ENCODE data around the gene SKI.

The SKI gene

DNA sequence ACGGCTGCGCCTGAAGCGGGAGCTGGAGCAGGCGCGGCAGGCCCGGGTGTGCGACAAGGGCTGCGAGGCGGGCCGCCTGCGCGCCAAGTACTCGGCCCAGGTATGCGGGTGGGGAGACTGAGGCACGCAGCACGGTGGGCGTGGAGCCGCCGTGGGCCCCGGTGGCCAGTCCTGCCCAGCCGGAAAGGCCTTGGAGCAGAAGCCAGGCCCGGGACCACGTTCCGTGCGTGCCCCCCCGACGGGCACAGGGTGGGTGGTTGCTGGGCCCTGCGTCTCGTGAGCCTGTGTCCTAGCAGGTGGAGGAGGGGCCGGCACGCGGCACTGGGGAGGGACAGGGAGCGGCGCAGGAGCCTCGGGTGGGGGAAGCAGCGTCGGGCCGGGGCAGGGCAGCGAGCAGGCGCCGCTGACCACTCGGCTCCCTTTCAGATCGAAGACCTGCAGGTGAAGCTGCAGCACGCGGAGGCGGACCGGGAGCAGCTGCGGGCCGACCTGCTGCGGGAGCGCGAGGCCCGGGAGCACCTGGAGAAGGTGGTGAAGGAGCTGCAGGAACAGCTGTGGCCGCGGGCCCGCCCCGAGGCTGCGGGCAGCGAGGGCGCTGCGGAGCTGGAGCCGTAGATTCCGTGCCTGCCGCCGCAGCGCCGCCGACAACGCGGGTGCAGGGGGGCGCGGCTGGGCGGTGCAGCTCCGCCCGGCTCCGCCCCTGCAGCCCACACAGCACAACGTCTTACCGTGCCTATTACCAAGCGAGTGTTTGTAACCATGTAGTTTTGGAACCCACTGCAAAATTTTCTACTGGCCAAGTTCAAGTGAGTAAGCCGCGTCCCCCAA, 78.2 kb downstream of the SKI start:
- no peak for DNase-seq (ENCODE audit: low read depth in 2 of 2)

DNA sequence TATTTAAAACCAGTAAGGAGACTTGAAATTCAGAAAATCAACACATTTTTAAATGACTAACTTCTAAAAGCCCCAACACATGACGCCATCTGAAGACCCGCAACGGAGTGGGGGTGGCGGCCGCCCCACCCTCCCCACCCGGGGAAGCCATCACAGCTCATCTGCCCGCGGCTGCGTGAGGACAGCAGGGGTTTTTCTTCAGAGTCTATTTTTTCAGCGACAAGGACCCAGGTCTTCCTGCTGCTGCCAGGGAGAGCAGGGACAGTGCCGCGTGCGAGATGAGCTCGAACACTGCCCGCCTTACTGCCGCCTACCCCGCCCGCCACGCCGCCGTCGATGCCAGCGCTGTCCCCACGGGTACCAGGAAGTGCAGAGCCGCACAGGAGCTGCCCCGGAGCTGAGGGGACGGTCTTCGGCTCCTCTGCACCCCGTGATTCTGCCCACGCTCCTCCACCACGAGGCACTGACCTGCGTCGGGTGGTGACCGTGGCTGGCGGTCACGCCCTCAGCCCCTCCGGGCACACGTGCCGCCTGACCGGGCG, 79.0 kb downstream of the SKI start:
- no peak for DNase-seq (ENCODE audit: low read depth in 2 of 2)

DNA sequence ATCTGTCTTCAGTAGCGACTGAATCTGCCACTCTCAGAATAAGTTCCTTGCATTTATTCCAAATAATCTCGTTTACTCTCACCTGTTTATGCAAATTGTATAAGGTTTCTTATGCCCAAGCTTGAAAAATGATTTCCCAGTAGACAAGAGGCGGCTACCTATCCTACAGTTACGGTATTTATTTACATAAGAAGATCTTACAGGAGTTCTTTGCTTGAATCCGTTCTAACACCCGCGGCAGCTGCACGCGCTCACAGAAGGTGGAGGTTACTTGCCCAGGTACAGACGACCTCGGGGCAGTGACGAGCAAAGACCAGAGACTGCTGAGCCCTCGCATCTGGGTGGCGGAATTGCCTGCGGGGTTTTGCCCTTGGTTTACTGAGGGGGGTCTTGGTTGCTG, 79.9 kb downstream of the SKI start:
- no peak for DNase-seq (ENCODE audit: low read depth in 2 of 2)

DNA sequence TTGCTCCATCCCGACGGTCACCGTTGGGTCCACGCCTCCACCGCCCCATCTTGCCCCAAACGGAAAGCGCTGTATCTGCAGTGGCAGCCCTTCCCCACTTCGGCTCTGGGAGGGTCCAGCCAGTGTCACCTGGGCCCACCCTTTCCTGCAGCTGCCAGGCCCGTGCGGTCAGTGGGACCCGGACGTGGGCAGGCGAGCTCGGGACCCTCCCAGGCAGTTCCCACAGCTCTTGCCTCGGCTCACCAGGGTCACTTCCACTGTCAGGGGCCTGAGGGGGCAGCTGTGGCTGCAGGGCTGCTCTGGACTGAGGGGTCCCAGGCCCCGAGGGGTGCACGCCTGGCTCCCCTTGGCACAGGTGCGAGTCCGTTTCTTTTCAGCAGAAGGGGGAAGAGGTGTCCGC, 80.7 kb downstream of the SKI start:
- no peak for DNase-seq (ENCODE audit: low read depth in 2 of 2)

DNA sequence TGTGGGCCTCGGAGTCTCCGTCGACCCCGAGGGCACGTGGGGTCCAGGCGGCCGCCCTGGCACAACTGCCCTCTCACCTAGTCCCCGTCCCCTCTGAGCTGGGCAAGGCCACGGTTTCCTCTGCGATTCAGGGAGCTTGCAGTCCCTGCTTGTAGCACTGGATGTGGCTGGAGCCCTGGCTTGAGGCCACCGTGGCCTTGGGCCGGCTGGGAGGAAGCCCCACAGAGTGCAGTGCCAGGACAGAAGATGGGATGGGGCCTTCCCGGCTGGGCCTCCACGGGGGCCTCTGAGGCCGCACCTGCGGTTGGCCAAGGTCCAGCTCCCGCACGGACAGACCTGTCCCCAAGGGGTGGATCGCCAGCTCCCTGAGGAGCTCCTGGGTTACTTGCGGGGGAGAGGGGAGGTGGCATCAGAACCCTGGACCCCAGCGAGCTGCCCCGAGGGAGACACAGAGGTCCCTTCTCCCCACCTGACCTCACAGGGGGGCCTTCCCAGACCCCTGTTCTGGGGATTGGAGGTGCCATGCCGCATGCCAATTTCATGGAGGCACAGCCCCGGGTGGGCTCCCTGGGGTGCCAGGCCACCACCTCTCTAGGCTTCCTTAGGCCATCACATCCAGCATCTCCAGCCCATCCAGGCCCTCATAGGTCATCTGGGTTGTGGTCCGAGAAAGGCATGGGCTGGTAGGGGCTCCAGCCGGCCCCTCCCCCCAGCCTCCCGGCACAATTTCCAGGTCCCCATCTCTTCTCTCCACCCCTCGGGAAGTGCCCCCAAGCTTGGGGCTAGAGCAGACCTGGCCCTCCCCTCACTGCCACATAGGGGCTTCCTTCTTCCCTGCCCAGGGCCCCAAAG, 82.4 kb downstream of the SKI start:
- no peak for DNase-seq (ENCODE audit: low read depth in 2 of 2)

DNA sequence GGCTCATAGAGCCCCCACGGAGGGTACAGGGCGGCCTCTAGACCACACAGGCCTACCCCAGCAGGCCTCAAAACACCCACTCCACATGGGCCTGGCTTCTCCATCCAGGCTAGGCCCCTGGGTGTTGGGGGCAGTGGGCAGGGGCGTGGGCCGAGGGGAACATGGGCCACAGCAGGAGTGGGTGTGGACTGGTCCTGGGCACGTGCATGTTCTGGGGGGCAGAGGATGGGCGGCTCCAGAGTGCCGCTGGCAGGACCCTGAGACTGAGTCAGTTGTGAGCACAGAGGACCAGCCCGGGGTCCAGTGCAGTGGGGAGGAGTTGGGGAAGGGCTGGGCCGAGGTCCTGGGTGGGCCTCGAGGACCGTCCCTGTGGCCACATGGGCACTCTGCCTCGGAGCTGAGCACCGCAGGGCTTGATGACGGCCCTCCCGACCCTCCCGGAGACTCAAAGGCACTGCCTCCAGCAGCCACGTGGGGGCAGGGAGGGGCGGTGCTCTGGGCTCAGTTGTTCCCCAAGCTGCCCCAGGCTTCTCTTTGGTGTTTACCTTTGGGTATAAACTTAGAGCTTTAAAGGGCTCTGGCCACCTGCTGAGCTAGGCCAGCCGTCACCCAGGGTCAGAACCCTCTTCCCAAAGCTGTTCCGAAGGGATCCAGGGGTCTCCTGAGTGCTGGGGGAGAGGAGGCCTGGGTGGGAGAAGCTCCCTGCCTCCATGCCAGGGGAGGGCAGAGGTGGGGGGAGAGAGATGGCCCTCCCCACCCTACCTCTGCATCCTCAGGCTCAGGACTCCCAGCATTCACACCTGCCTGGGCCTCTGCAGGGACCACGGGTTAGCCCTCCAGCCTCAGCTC, 83.3 kb downstream of the SKI start:
- DNase-seq (ENCODE audit: low read depth in 2 of 2): peak; percentile 31 to 54

DNA sequence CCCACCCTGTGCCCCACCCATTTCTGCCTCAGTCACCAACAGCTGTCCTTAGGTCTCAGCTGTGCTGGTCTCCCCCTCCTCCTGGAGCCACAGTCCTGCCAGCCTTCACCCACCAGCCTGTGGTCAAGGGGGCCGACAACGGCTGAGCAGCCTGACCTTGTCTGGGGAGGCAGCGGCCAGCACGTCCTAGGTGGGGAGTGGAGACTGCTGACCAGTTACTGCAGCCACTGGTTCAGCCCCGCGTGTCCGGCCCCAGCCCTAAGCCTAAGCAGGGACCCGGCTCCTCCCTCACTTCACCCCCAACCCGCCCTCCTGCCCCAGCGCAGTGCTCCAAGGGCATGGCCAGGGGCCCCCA, 84.0 kb downstream of the SKI start:
- no peak for DNase-seq (ENCODE audit: low read depth in 2 of 2)

DNA sequence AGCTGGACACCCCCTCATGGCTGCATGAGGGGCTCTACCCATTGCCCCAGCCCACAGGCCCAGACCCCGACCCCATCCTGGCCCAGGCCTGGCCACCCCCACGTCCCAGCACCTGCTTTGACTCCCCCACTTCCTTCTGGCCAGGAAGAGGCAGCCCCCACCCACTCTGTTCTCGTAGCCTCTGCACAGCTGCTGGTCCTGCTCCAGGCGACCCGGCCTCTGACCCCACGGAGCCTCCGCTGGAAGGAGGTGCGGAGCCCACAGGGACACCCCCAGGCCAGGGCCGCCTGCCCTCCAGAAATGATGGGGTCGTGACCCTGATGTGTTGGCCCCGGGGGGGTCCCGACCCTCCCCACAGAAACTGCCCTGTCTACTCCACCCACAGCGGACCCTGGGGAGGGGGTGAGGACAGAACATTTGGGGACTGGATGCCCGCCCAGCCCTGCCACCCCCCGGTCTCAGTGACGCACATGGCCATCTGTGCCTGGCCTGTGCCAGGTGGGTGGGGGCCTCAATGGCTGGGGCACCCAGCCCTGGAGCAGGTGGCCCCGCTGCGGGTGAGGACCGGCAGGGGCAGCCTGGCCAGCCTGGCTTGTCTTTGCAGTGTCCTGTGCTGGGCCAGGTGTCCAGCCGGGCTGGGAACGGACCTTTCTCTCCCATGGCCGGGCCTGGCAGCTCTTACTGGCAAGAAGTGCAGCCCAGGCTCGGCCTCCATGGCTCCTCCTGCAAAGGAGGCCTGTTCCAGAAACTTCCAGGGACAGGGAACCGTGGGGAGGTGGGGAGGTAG, 84.6 kb downstream of the SKI start:
- no peak for DNase-seq (ENCODE audit: low read depth in 2 of 2)

DNA sequence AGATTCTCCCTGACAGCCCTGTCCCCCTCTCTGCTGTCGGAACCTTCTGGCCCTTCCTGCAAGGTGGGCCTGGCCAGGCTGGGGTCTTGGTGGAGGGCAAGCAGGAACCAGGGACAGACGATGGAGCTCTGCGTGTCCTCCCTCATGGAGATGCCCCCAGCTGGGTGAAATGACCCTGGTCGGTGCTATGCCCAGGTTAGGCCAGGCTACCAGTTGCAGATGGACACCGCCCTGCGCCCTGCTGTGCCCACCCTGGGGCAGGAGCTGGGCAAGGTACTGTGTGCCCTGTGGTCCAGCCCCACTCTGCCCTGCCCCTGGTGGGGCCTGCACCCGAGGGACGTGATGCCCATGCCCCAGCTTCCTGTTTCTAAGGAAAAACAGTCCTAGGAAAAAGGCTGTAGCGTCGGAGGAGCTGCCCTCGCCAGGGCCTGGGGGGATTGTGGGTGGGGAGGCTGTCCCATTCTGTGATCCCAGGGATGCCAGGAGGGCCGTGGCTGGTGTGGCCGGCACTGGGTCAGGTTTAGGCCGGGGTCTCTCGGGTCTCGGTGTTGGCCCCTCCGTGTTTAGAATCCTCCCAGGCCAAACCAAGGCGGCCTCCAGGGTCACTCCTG, 85.6 kb downstream of the SKI start:
- DNase-seq (ENCODE audit: low read depth in 2 of 2): no peak

DNA sequence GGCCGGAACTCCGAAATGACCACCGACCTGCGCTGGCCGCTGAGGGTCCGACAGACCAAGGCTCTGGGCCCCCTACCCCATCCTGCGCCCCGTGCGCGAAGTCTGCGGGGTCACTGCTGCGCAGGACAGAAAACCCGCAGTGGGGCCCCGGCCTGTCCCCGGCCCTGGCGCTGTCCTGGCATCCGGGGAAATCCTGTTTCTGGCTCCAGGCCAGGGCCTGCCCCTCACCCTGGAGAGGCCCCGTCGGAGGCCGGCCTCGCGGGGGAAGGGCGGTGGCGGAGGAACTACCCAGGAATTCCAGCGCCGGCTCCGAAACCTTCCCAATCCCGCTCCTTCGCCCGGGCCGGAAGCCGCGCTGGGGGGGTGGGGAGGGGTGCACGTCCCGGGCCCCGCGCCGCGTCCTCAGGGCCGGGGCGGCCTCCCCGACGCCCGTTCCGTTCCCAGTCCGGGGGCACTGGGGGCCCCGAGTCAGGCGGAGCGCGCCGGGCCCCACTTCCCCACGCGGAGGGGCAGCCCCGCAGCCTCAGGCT, 86.2 kb downstream of the SKI start:
- peak in 1 of 2 donors; percentile 11 for DNase-seq (ENCODE audit: low read depth in 2 of 2)

DNA sequence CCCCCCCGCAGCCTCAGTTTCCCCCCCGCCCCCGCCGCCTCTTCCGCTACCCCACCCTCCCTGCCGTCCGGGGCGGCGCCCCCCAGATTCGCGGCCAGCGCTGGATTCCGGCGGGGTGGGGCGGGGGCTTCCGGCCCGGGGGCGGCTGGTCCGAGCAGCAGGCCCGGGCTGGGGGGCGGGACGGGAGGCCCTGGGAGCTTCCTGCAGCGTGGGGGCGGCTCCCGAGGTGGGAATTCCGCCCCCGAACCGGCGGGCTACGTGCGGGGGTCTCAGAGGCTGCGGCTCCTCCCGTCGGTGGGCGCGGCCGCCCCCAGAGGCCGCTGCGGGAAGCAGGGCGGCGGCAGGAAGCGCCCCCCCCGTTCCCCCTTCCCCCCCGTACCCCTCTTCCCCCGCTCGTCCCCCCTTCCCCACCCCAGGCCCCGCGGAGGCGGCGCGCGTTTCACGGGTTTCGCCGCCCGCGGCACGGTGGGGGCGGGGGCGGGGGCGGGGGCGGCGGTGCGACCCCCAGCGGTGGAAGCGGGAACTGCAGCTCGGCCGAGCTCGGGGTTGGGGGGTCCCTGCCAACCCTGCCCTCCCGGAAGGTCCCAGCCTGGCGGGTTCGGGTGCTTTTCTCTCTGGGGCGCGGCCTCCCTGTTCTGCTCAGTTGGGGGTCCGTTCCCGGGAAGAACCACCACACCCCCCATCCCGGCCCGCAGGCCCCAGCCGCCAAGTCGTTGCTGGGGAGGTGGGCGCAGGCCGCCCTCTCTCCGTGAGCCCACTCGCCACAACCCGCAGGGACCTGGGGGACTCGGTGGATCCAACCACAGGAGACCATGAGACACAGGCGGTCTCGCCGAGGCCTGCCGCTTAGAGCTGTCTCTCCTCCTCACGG, 86.9 kb downstream of the SKI start:
- DNase-seq (ENCODE audit: low read depth in 2 of 2): peak; percentile 22 to 50

DNA sequence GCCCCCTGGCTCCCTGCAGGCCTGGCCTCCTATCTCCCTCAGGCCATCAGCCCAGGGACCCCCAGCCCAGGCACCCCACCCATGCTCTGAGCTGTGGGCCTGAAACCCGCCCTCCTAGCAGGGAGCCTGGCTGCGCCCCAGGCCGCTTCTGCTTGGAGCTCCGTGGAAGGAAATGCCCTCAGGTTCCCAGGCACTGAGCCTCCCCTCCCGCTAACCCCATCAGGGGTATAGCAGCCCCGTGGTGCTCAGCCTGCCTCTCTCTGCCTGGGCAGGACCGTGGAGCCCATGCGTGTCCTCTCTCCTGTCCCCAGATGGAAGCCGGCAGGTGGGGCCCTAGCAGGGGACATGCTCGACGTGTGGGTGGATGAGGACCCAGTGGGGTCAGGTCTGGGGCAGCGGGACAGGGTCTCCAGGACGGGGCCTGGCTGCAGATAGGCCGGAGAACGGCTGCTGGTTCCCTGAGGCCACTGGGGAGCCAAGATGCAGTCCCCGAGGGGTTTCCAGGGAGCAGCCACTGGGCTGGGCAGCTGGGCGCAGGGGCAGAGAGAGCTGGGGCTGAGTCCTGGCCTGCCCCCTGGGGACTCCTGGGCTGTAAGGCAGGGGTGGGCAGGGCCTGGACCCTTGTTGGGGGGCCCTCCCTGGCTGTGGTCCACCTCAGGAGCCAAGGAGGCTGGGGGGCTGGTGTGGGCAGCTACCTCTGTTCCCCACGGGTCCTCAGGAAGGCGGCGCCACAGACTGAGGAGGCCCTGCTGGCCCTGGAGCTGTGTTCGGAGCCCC, 87.7 kb downstream of the SKI start:
- DNase-seq (ENCODE audit: low read depth in 2 of 2): no peak

DNA sequence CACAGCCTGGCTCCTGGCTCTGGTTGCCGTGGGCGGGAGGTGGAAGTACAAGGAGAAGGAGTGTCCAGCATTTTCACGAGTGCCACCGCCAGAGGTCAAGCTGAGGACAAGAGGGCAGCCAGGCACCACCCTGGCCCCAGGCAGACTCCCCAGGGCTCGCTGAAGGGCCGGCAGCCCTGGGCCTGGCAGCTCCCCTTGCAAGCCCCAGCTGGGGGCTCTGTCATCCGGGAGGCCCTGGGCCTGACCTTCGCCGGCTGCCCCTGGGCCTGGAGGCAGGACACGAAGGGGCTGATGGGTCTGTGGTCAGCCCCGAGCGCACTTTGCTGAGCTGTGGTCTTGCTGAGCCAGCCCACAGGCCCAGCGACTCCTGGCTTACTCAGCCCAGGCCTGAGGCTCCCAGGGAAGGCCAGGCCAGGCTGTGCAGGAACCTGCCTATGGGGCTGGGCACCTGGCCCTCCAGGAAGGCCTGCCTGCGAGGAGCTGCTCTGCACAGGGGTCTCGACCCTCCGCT, 88.4 kb downstream of the SKI start:
- no peak for DNase-seq (ENCODE audit: low read depth in 2 of 2)

DNA sequence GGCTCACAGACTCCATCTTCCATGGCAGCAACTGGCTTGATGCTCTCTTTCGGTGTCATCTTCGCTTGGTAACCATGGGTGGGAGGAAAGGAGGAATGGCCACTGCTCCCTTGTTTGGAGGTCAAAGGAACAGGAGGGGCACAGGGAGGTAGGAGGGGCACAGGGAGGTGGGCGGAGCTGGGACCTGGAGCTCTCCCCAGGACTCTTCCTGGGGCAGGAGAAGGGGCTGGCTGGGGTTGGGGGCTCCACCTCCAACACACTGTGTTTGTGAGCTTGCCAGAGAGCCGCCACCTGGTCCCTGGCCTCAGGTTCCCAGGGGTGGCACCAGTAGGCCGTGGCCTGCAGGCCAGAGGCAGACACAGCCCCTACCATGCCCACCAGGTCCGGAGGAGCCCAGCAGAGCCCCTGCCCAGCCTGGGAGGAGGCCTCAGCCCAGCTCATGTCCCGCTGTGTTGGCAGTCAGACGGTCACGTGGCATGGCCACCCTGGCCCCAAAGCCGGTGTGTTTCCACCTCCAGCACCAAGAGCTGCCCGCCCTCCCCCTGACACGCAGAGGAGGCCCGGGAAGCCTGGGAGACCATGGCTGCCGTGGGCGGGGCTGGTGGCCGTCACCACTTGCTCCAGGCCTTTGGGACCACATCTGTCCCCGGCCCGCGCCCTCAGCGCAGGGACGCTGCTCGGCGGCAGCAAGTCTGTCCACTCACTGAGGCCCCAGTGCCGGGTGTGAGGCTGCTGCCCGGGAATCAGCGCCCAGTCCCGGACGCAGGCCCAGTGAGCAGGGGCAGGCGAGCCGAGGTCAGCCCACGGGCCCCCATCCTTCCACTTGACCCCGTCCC, 89.3 kb downstream of the SKI start:
- no peak for DNase-seq (ENCODE audit: low read depth in 2 of 2)

DNA sequence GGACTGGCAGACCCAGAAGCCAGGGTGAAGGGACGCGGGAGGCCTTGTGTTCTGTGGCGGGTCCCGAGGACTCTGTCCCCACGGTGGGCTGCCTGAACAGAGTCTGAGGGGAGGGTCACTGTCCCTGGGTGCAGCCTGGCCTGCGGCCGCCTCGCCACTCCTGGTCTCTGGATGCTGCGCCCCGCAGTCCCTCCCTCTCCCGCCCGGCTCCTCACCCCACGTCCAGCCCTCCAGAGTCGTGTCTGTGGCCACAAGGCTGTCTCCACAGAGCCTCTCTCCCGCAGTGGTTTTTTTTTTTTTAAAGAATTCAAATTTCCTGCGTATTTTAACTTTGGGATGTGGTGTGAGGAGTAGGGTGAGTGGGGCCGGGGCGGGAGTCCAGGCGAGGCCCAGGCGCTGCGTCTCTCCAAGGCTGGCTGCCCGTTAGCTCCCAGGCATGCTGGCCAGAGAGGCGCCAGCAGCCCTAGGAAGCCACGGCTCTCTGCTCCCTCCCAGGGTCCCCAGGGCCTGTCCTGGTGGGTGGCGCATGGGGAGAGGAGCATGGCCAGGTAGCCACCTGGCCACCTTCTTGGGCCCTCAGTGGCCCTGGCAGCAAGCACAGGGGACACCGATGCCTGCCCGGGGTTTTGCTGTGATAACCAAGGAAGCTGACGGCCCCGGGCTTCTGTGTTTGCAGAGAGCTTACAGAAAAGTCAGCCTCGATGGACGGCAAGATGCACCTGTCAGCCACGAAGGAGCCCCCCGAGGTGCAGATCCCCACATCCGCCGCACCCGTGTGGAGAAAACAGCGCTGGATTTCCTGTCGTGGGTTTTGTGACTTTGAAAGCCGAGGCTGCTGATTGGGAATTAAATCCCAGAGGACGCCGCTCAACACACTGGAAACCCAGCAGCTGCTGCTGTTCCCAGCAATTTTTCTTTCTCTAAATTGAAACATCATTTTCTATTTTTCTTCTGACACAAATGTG, 90.5 kb downstream of the SKI start:
- no peak for DNase-seq (ENCODE audit: low read depth in 2 of 2)

DNA sequence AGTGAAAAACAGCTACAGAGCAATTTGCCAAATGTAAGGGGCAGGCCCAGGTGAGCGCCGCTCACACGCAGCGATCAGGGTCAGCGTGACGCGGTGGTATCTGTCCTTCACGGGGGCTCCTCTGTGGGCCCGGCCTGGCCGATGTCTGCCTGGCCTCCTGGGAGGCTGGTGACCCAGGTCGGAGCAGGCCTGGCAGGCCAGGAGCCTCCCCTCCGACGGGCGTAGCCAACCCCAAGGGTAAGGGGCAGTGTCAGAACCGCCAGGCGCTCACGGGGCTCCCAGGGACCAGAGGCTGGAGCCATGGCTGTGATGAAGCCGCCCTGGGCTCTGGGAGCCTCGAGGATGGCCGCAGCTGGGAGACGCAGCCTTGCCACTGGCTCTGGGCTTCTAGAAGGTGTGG, 91.2 kb downstream of the SKI start:
- no peak for DNase-seq (ENCODE audit: low read depth in 2 of 2)

All from stimulated activated CD4-positive, alpha-beta T cell treated with anti-CD3 and anti-CD28 coated beads, Interleukin-4, amount 100 ng/mL, for 48 hours (primary cell).